Measurements from ENCODE around the gene TFPI.

The TFPI gene

GRCh38 chr2:187466129-187466792, 88.0 kb downstream of the TFPI start:
- no peak for DNase-seq (ENCODE audit: low spot score)

DNA sequence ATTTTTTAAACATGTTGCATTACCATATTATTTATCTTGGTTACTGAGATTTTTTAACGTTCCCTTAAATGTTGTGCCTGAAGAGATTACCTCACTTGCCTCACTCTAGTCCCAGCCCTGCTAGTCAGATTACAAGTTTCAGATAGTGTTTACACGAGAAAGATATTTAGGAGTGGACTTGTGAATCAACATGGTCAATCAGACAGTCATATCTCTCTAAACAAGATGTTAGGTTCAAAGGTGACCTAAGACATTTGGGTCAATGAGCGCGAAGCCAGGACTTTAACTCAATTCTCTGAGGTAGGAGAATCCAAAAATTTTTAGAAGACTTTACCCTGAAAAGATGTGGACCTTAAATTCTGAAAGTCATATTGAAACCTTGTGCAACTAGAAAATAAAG, 91.4 kb downstream of the TFPI start:
- no peak for DNase-seq (ENCODE audit: low spot score)

DNA sequence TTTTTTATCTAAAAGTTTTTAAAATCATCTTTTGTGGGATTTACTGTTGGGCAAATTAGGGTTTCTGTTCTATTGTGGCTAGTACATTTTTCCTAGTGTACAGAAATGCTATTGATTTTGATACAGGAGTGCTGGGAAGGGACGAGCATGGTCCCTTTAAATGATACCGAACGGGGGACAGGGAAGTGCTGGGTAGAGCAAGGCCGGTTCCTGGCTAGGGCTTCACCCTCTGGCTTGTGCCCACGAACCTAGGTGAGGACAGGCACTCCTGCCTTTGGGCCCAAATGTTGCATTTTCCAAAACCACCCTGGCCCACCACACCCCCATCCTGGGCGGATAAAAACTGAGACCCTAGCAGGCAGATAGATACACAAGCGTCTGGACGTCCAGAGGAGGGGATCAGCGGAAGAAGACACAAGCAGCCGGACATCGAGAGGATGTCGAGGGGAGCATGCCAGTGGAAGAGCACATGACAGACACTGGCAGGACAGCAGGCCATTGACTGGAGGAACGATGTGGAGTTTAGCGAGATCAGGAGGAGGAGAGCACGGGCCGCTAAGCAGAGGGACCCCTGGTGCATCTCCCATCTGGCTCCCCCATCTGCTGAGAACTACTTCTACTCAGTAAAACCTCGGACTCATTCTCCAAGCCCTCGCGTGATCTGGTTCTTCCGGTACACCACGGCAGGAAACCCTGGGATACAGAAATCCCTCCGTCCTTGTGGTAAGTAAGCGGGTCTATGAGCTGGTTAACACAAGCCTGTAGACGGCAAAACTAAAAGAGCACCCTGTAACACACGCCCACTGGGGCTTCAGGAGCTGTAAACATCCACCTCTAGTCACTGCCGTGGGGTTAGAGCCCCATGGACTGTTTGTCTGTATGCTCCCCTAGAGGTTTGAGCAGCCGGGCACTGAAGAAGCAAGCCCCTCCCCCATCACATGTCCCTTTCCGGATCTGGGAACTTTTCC, 92.7 kb downstream of the TFPI start:
- no peak for DNase-seq (ENCODE audit: low spot score)

- DNase-seq (ENCODE audit: low spot score), result no peak
Measured at GRCh38 chr2:187459256-187459655, 95.0 kb downstream of the TFPI start.

GRCh38 chr2:187453078-187453641, 101.1 kb downstream of the TFPI start:
- DNase-seq (ENCODE audit: low spot score), result no peak

GRCh38 chr2:187451510-187451909, 102.7 kb downstream of the TFPI start:
- DNase-seq (ENCODE audit: low spot score), result no peak

- DNase-seq (ENCODE audit: low spot score), result no peak
Measured at GRCh38 chr2:187447336-187447735, 106.9 kb downstream of the TFPI start.

- DNase-seq (ENCODE audit: low spot score), result no peak
Measured at GRCh38 chr2:187446711-187447110, 107.5 kb downstream of the TFPI start.

- DNase-seq (ENCODE audit: low spot score), result no peak
Measured at GRCh38 chr2:187445051-187445450, 109.2 kb downstream of the TFPI start.

DNA sequence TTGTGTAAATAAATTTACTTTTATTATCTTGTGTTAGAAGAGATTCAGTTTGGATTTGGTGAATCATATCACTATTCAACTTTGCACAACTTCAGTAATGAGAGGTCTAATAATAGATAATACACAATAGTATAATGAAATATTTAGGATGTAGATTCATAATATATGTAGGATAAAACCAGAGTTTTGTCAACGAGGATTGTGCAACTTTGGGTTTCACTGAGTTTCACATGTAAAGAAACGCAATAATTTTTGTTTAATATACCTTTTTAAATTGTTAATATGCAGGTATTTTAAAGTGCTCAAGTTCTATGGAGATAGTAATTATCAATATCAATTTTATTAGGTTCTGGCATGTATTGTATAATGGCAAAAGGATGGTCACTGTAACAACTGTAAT, 111.5 kb downstream of the TFPI start:
- no peak for DNase-seq (ENCODE audit: low spot score)

DNA sequence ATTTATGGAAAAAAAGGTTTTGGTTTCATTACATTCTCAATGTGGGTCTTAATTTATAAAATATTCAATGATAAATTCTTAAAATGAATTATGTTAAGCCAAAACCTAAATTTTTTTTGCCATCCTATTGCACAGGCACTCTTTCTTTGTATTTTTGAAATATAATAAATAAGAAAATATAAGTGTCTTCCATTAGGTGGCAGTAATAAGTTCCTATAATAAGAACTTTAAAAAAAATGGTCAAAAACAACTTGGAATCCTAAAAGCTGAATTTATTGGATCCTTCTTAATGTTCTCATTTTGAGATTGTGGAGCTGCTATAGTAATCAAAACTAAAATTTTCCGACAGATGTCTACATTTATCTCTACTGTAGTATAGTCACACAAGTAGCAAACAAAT, 111.9 kb downstream of the TFPI start:
- no peak for DNase-seq (ENCODE audit: low spot score)

- no peak for DNase-seq (ENCODE audit: low spot score)
Measured at GRCh38 chr2:187440101-187440675, 114.0 kb downstream of the TFPI start.

GRCh38 chr2:187438455-187438854, 115.8 kb downstream of the TFPI start:
- no peak for DNase-seq (ENCODE audit: low spot score)

DNA sequence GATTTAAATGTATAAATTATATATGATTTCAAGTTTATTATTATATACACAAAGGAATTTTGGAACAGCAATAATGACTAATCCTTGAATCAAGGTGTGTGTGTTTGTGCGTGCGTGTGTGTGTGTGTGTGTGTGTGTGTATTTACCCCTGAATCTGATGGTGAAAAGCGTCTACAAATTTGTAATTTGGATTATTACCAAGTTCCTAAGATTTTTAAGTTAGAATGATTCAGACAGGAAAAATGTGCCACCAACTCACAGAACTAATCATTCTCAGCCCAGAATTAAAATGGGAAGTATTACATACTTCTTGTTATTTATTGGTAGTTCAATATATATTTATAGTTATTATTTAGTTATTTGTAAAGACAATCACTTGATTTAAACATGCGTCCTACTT, 118.5 kb downstream of the TFPI start:
- no peak for DNase-seq (ENCODE audit: low spot score)

GRCh38 chr2:187435078-187435477, 119.2 kb downstream of the TFPI start:
- DNase-seq (ENCODE audit: low spot score), result no peak

GRCh38 chr2:187434342-187434785, 119.9 kb downstream of the TFPI start:
- DNase-seq (ENCODE audit: low spot score), result no peak

DNA sequence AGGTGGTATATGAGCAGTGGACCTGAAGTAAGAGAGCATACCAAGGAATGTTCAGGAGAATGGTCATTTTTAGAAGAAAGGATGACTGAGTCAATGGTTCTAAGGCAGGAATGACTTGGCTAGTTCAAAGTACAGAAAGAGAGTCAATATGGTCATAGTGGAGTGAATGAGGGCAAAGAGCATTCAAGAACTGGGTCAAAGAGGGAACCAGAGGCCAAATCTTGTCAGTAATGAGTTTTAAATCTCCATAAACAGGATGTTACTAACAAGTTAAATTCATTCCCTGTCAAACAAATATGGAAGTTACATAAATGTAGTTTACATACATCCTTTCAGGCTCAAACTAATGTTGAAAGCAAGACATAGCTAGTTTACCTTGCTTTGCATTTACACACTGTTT, 122.3 kb downstream of the TFPI start:
- no peak for DNase-seq (ENCODE audit: low spot score)

DNA sequence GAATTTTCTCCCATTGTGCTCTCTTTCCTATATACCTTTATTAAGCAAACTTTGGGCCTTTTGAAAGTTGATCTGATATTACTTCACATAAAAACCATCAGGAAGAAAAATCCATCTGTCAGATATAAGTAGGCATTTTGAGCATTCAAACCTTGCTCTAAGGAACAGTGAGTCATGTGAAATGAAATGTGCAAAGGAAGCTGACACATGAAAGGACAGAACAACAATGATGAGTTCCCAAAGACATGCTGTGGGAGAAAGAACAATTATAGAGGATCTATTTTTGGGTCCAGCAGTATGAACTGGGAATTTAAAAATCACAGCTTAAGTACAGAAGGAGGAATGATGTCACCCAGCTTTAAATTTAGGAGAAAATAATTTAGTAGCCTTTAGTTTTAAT, 124.2 kb downstream of the TFPI start:
- DNase-seq (ENCODE audit: low spot score), result no peak

DNA sequence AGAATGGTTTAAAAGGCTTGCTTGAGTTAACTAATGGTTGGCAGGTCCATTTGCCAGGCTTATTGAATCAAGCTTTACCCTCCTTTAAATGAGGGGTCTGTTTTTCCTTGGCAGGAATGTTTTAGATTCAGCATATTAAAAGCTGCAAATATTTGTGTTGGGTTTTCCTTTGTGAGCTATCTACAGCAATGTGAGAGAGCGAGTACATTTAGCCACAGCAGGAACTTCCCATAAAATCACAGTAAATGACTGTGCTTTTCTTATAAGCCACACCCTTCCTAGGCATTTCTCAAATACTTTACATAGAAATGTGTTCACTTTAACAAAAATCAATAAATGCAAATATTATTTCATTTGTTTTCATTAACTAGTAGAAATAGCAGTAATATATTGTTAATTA, 130.1 kb downstream of the TFPI start:
- no peak for DNase-seq (ENCODE audit: low spot score)

DNA sequence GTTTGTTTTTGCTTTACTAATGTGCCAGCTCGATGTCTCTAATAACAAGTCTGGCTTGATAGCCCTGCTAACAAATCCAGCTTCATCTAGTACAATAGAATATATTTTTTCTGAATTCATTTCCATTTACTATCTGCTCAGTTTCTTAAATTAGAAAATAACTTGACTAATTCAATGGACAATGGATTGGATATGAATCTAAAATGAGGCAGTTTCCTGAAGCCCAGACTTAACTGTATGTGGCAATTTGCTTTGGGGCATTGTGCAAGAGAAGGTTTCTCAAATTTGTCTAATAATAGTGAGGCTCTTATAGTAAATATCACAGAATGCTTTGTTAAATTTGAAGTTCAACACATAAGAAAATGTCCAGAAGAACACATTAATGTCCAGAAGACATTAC, 132.0 kb downstream of the TFPI start:
- no peak for DNase-seq (ENCODE audit: low spot score)

DNA sequence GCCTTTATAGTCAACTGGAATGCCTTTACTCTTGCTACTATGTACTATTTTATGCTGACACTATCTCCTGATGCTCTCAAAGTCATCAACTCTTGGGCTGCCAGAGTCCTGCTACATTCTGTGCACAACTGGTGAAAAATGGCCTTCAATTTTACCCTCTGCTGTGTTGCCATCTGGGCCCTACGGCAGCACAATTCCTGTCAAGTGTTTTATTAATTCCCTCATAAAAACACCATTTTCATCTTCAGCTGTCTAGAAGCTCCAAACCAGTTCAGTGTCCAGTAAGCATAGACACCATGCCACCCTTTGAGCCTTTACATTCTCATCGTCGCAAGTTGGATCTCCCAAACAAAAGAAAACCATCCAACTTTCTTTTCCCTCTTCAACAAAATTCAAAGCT, 132.7 kb downstream of the TFPI start:
- DNase-seq (ENCODE audit: low spot score), result no peak

GRCh38 chr2:187419808-187420207, 134.4 kb downstream of the TFPI start:
- DNase-seq (ENCODE audit: low spot score), result no peak

DNA sequence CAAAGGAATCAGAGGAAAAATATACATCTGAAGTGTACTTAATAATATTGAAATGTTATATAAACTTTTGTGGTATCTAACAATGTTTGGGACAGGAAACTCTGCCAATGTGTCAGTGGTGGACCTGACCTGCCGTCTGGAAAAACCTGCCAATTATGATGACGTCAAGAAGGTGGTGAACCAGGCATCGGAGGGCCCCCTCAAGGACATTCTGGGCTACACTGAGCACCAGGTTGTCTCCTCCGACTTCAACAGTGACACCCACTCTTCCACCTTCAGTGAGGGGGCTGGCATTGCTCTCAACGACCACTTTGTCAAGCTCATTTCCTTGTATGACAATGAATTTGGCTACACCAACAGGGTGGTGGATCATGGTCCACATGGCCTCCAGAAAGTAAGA, 138.8 kb downstream of the TFPI start:
- no peak for DNase-seq (ENCODE audit: low spot score)

Data from left forelimb (tissue), 1 donor.